Activated naive CD8-positive, alpha-beta T cell (primary cell): ENCODE measurements around the gene OPRD1.

ENCODE experiments used
- H3K27ac Mint-ChIP-seq: one replicate; pipeline ENCODE4 v1.8.0; 2021; ENCODE audit warnings: mixed read lengths
- H3K27me3 Mint-ChIP-seq: one replicate; pipeline ENCODE4 v1.8.0; 2021; ENCODE audit warnings: mixed read lengths
- H3K36me3 Mint-ChIP-seq: one replicate; pipeline ENCODE4 v1.8.0; 2021; ENCODE audit warnings: mixed read lengths
- H3K4me1 Mint-ChIP-seq: one replicate; pipeline ENCODE4 v1.8.0; 2021; ENCODE audit warnings: low read depth, mixed read lengths
- H3K4me3 Mint-ChIP-seq: one replicate; pipeline ENCODE4 v1.8.0; 2021; ENCODE audit warnings: mild to moderate bottlenecking, mixed read lengths
- H3K9me3 Mint-ChIP-seq: one replicate; pipeline ENCODE4 v1.8.0; 2021; ENCODE audit warnings: low read depth, mixed read lengths

Gene OPRD1

DNA sequence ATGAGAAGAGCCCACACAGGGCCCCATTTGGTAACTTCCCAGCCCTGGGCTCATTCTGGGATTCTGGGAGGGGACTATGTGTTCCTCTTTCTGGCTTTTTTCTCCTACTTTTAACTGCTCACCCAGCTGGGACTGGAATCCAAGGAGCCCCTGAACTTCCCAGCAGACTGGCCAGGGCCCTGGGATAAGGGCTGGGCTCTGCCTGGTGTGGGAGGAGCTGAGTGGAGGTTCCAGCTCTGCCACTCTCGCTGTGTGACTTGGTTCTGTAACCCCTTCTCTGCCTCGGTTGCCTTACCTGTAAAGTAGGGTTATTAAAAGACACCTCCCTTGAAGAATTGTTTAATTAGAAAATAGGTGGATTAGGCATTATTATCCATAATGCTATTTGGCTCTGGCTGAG is 82.8 kb downstream of the OPRD1 start:
- Mint-ChIP-seq H3K4me1 (peaks cover 23% of the 10 kb centered on the region), H3K36me3 (peaks cover 3% of the 10 kb centered on the region), H3K9me3 (no peaks in the 10 kb centered on the region), H3K4me3 (no peak overlapping the region), H3K27ac (no peak overlapping the region), H3K27me3 (no peaks in the 10 kb centered on the region)

DNA sequence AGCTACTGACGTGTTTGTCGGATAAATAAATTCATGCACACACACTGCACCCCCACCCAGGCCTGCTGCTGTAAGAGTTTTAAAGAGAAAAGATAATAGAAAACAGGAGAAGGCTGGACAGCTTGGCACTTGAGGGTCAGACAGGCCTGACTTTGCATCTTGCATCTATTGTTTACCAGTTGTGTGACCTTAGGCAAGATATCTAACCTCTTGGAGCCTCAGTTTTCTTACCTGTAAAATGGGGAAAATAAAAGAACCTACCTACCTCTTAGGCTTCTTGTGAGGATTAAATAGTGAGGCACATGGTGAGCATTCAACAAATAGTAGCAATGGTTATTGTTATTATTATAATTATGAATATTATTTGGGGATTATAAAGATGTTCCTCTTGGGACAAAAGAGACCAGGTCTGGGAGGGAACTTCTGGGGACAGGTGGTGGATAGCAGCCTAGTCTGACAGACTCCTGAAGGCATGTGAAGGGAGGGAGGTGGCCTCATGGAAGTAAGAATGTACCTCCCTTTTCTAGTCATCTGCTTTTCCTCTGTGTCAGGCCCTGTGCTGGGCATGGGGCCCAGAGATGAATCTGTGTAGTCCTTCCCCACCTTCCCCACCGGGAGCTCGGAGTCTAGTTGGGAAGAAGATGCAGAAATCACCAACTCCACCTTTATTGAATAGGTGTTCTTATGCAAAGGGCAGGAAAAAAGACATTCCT is 84.1 kb downstream of the OPRD1 start:
- H3K4me3 Mint-ChIP-seq: no peak overlapping the region
- H3K27me3 Mint-ChIP-seq: no peaks in the 10 kb centered on the region
- H3K36me3 Mint-ChIP-seq: peaks cover 3% of the 10 kb centered on the region
- H3K9me3 Mint-ChIP-seq: no peaks in the 10 kb centered on the region
- H3K4me1 Mint-ChIP-seq: peaks cover 23% of the 10 kb centered on the region
- H3K27ac Mint-ChIP-seq: no peak overlapping the region

DNA sequence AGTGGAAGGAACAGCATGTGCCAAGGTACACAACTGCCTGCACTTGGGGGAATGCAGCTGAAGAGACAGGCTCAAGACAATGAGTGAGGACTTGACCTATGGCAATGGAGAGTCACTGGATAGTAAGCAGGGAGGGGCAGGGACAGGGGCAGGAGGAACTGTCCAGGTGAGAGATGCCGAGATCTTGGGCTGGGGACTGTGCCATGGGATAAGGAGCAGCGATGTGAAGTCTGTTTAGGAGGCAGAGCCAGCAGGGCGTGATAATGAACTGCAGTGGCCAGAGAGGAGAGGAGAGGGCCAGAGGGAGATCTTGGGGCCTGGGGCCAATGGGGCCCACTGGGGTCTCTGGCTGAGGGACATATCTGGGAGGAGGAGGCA is 84.6 kb downstream of the OPRD1 start:
- Mint-ChIP-seq H3K36me3 (peaks cover 3% of the 10 kb centered on the region), H3K9me3 (no peaks in the 10 kb centered on the region), H3K27me3 (no peaks in the 10 kb centered on the region), H3K27ac (peak overlapping the region; percentile 28), H3K4me3 (no peak overlapping the region), H3K4me1 (peaks cover 21% of the 10 kb centered on the region)

DNA sequence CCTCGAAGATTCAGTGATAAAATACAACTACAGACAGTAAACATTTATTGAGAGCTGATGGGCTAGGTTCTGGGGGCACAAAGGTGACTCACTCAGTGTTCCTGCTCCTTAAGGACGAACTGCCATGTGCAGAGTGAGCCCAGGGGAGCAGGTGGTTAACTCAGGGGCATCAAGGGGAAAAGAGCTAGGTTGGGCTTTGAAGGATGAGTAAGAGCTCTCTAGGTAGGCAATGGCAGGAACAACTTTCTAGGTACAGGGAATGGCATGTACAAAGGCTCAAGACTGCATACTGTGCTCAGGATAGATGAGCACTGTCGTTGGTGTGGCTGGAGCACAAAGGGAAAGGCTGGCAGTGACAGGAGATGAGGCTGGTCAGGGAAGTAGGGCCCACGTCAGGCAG is 85.8 kb downstream of the OPRD1 start:
- no peaks in the 10 kb centered on the region for H3K9me3 Mint-ChIP-seq
- H3K27ac Mint-ChIP-seq: no peak overlapping the region
- peaks cover 3% of the 10 kb centered on the region for H3K36me3 Mint-ChIP-seq
- no peak overlapping the region for H3K4me3 Mint-ChIP-seq
- H3K4me1 Mint-ChIP-seq: peaks cover 21% of the 10 kb centered on the region
- H3K27me3 Mint-ChIP-seq: no peaks in the 10 kb centered on the region

- Mint-ChIP-seq H3K27ac (no peak overlapping the region), H3K9me3 (no peaks in the 10 kb centered on the region), H3K4me1 (peaks cover 21% of the 10 kb centered on the region), H3K36me3 (peaks cover 3% of the 10 kb centered on the region), H3K27me3 (no peaks in the 10 kb centered on the region), H3K4me3 (no peak overlapping the region)
Measured at GRCh38 chr1:28898405-28898881, 86.5 kb downstream of the OPRD1 start.

GRCh38 chr1:28899267-28899666 is 87.3 kb downstream of the OPRD1 start:
- no peak overlapping the region for H3K4me3 Mint-ChIP-seq
- H3K9me3 Mint-ChIP-seq: no peaks in the 10 kb centered on the region
- peaks cover 21% of the 10 kb centered on the region for H3K4me1 Mint-ChIP-seq
- H3K27me3 Mint-ChIP-seq: no peaks in the 10 kb centered on the region
- peaks cover 3% of the 10 kb centered on the region for H3K36me3 Mint-ChIP-seq
- H3K27ac Mint-ChIP-seq: no peak overlapping the region

GRCh38 chr1:28900562-28900961 is 88.6 kb downstream of the OPRD1 start:
- Mint-ChIP-seq H3K4me1 (peaks cover 21% of the 10 kb centered on the region), H3K4me3 (no peak overlapping the region), H3K9me3 (no peaks in the 10 kb centered on the region), H3K27me3 (no peaks in the 10 kb centered on the region), H3K36me3 (peaks cover 5% of the 10 kb centered on the region), H3K27ac (no peak overlapping the region)

- Mint-ChIP-seq H3K27ac (no peak overlapping the region), H3K27me3 (no peaks in the 10 kb centered on the region), H3K4me3 (no peak overlapping the region), H3K4me1 (peaks cover 13% of the 10 kb centered on the region), H3K9me3 (no peaks in the 10 kb centered on the region), H3K36me3 (peaks cover 5% of the 10 kb centered on the region)
Measured at GRCh38 chr1:28902738-28903137, 90.8 kb downstream of the OPRD1 start.

- H3K27ac Mint-ChIP-seq: no peak overlapping the region
- H3K9me3 Mint-ChIP-seq: no peaks in the 10 kb centered on the region
- H3K4me1 Mint-ChIP-seq: peaks cover 1% of the 10 kb centered on the region
- no peaks in the 10 kb centered on the region for H3K27me3 Mint-ChIP-seq
- H3K36me3 Mint-ChIP-seq: peaks cover 5% of the 10 kb centered on the region
- H3K4me3 Mint-ChIP-seq: no peak overlapping the region
Measured at GRCh38 chr1:28905921-28906666, 94.1 kb downstream of the OPRD1 start.

- Mint-ChIP-seq H3K4me3 (no peak overlapping the region), H3K36me3 (peaks cover 5% of the 10 kb centered on the region), H3K27ac (no peak overlapping the region), H3K9me3 (no peaks in the 10 kb centered on the region), H3K4me1 (peaks cover 8% of the 10 kb centered on the region), H3K27me3 (no peaks in the 10 kb centered on the region)
Measured at GRCh38 chr1:28909198-28909597, 97.2 kb downstream of the OPRD1 start.

GRCh38 chr1:28910379-28911115 is 98.6 kb downstream of the OPRD1 start:
- Mint-ChIP-seq H3K9me3 (no peaks in the 10 kb centered on the region), H3K27me3 (no peaks in the 10 kb centered on the region), H3K4me3 (no peak overlapping the region), H3K4me1 (peaks cover 12% of the 10 kb centered on the region), H3K27ac (peak overlapping the region; percentile 16), H3K36me3 (peaks cover 3% of the 10 kb centered on the region)

- H3K27ac Mint-ChIP-seq: peak overlapping the region; percentile 90
- H3K4me1 Mint-ChIP-seq: peaks cover 44% of the 10 kb centered on the region
- peak overlapping the region; percentile 85 for H3K4me3 Mint-ChIP-seq
- H3K27me3 Mint-ChIP-seq: no peaks in the 10 kb centered on the region
- H3K9me3 Mint-ChIP-seq: no peaks in the 10 kb centered on the region
- H3K36me3 Mint-ChIP-seq: no peaks in the 10 kb centered on the region
Measured at GRCh38 chr1:28913786-28914227, 101.8 kb downstream of the OPRD1 start.

- H3K4me1 Mint-ChIP-seq: peaks cover 49% of the 10 kb centered on the region
Measured at GRCh38 chr1:28914228-28915030, 102.5 kb downstream of the OPRD1 start, which contains the start of gene EPB41. Gene EPB41 (plus strand): TSS chr1:28914569. CDS start chr1:28987438, 72,869 bp downstream.

More at GRCh38 chr1:28914228-28915030, 102.5 kb downstream of the OPRD1 start, which contains the start of gene EPB41:
- H3K27ac Mint-ChIP-seq: peak within 1 kb of the TSS; percentile 91
- peak within 1 kb of the TSS; percentile 92 for H3K4me3 Mint-ChIP-seq
- no peaks in the 10 kb centered on the region for H3K36me3 Mint-ChIP-seq
- no peaks in the 10 kb centered on the region for H3K27me3 Mint-ChIP-seq
- H3K9me3 Mint-ChIP-seq: no peaks in the 10 kb centered on the region
